HepG2 (cell line): Measurements from ENCODE around the gene EPC1. TPM values are rescaled to one million over a fixed set of nuclear protein-coding genes. Genes with fewer than 3 reads are reported as not detected.

ENCODE experiments used
- ATAC-seq: fragments of 200-7000 bp; cut with Tn5 transposase; 3 replicates; pipeline ENCODE4 v1.9.1; 2020; ENCODE audit warnings: mild to moderate bottlenecking, moderate library complexity
- BruUV-seq: library from RNA; stranded (reverse); fragments of 400-500 nt; replicated peaks from 2 replicates; lab custom pipeline; 2021; lab: Mats Ljungman, UMichigan
- CTCF ChIA-PET: fragments of 300-600 bp; formaldehyde crosslinking; extraction: SDS; loops from one replicate; lab custom pipeline; 2021; ENCODE audit warnings: low total read pairs, inconsistent platforms, low intra/inter-chr PET ratio; lab: Yijun Ruan, JAX
- POLR2A ChIA-PET: fragments of 350-600 bp; sonication (Branson Sonifier 250); formaldehyde crosslinking; loops from one replicate; lab custom pipeline; 2020; ENCODE audit warnings: antibody characterized with exemption, inconsistent platforms; lab: Yijun Ruan, JAX
- DNase-seq: peaks from one replicate; pipeline ENCODE4 v3.0.0-alpha.2; 2015; ENCODE audit warnings: low spot score
- FAIRE-seq: peaks from 3 replicates; lab custom pipeline; 2011; peaks lifted over from hg19 to GRCh38; lab: Jason Lieb, UNC
- H2AFZ ChIP-seq: one replicate; pipeline ENCODE4 v1.6.1; 2011; ENCODE audit warnings: low read length, inconsistent platforms
- H3K27ac ChIP-seq: fragments of 300-600 bp; 3 replicates; pipeline ENCODE4 v1.8.0; 2011; ENCODE audit warnings: mixed run types, mild to moderate bottlenecking, mixed read lengths, low read length, inconsistent platforms; ENCODE audit not compliant: insufficient read depth; ENCODE audit errors: extremely low read length
- H3K27me3 ChIP-seq, 2 experiments: fragments of 200-600 bp in 1 of 2; 2 replicates in 1 of 2; 3 replicates in 1 of 2; pipeline versions ENCODE4 v1.6.0 to v1.8.0; 2011; ENCODE audit warnings: low read length in 2 of 2, mild to moderate bottlenecking in 2 of 2, moderate library complexity in 2 of 2, inconsistent platforms in 1 of 2; ENCODE audit not compliant: insufficient read depth in 2 of 2, control insufficient read depth in 1 of 2
- H3K36me3 ChIP-seq, 2 experiments: fragments of 200-600 bp in 1 of 2; replicated peaks in 1 of 2; 2 replicates in 1 of 2; 3 replicates in 1 of 2; pipeline versions ENCODE4 v1.5.1 to v1.8.0; 2011; ENCODE audit warnings: low read length in 2 of 2, inconsistent platforms in 1 of 2; ENCODE audit not compliant: insufficient read depth in 2 of 2, control insufficient read depth in 1 of 2
- H3K4me1 ChIP-seq: 2 replicates; pipeline ENCODE4 v1.5.1; 2012; ENCODE audit warnings: low read length, inconsistent platforms; ENCODE audit not compliant: insufficient read depth
- H3K4me2 ChIP-seq: 2 replicates; pipeline ENCODE4 v1.6.0; 2011; ENCODE audit warnings: low read depth, low read length, inconsistent platforms
- H3K4me3 ChIP-seq, 3 experiments: fragments of 200-600 bp in 1 of 3; sonication (generic), shearing (Covaris generic) in 1 of 3; replicated peaks in 1 of 3; 2 replicates each; pipeline ENCODE4 v1.5.1; 2011 to 2016; ENCODE audit warnings: low read length in 3 of 3, inconsistent platforms in 2 of 3, low read depth in 2 of 3, mild to moderate bottlenecking in 2 of 3, control low read depth in 1 of 3, mixed read lengths in 1 of 3; ENCODE audit not compliant: insufficient read depth in 1 of 3
- H3K79me2 ChIP-seq: one replicate; pipeline ENCODE4 v1.6.1; 2011; ENCODE audit warnings: low read length, inconsistent platforms; ENCODE audit not compliant: insufficient read depth
- H3K9ac ChIP-seq: 2 replicates; pipeline ENCODE4 v1.6.0; 2011; ENCODE audit warnings: mild to moderate bottlenecking, low read depth, low read length, inconsistent platforms; ENCODE audit not compliant: insufficient read depth
- H3K9me3 ChIP-seq: 2 replicates; pipeline ENCODE4 v1.5.1; 2012; ENCODE audit warnings: mild to moderate bottlenecking, low read length
- H4K20me1 ChIP-seq: 2 replicates; pipeline ENCODE4 v1.6.0; 2011; ENCODE audit warnings: inconsistent platforms, mild to moderate bottlenecking, low read length, moderate library complexity; ENCODE audit not compliant: insufficient read depth
- CEBPG ChIP-seq: IDR thresholded peaks from 2 replicates; pipeline ENCODE4 v1.6.1; 2016
- FOXP1 ChIP-seq, 2 experiments: fragments of 450-650 bp in 1 of 2; IDR thresholded peaks; 2 replicates each; pipeline ENCODE4 v1.6.1; 2017 to 2018; ENCODE audit warnings: antibody characterized with exemption in 1 of 2
- GATAD2A ChIP-seq: IDR thresholded peaks from 2 replicates; pipeline ENCODE4 v1.6.1; 2016
- HDAC1 ChIP-seq: sonication (generic); formaldehyde crosslinking; IDR thresholded peaks from 2 replicates; pipeline ENCODE4 v1.5.1; 2020; ENCODE audit warnings: mild to moderate bottlenecking, missing genetic modification reagents
- HNF4A ChIP-seq: sonication (generic); formaldehyde crosslinking; IDR thresholded peaks from 2 replicates; pipeline ENCODE4 v1.4.0; 2020; ENCODE audit warnings: missing genetic modification reagents
- HNRNPLL ChIP-seq: fragments of 200-400 bp; formaldehyde crosslinking; IDR thresholded peaks from 2 replicates; pipeline ENCODE4 v1.6.1; 2017; ENCODE audit warnings: mild to moderate bottlenecking, low read depth, low read length; ENCODE audit not compliant: poor library complexity, severe bottlenecking
- KLF11 ChIP-seq: IDR thresholded peaks from 2 replicates; pipeline ENCODE4 v1.6.1; 2016; ENCODE audit warnings: missing compliant biosample characterization
- MEIS1 ChIP-seq: sonication (generic); formaldehyde crosslinking; IDR thresholded peaks from 2 replicates; pipeline ENCODE4 v1.9.0; 2021; ENCODE audit warnings: mild to moderate bottlenecking, missing genetic modification reagents, moderate library complexity, borderline replicate concordance
- MIER2 ChIP-seq: IDR thresholded peaks from 2 replicates; pipeline ENCODE4 v1.6.1; 2016; ENCODE audit warnings: missing biosample characterization, missing genetic modification reagents
- NR2F1 ChIP-seq, 2 experiments: fragments of 450-650 bp in 1 of 2; formaldehyde crosslinking in 1 of 2; IDR thresholded peaks; 2 replicates each; pipeline versions ENCODE4 v1.5.0 to v1.6.1; 2016 to 2020; ENCODE audit warnings: mild to moderate bottlenecking in 1 of 2, missing compliant biosample characterization in 1 of 2, missing genetic modification reagents in 1 of 2, moderate library complexity in 1 of 2
- RAD21 ChIP-seq: fragments of 450-650 bp; formaldehyde crosslinking; IDR thresholded peaks from 2 replicates; pipeline ENCODE4 v1.5.0; 2020; ENCODE audit warnings: mild to moderate bottlenecking
- RORA ChIP-seq: sonication (generic); formaldehyde crosslinking; IDR thresholded peaks from 2 replicates; pipeline ENCODE4 v1.5.0; 2020; ENCODE audit warnings: mild to moderate bottlenecking, missing genetic modification reagents, moderate library complexity
- SALL1 ChIP-seq: sonication (generic); formaldehyde crosslinking; IDR thresholded peaks from 2 replicates; pipeline ENCODE4 v1.8.0; 2022; ENCODE audit warnings: mild to moderate bottlenecking, missing genetic modification reagents
- SAP130 ChIP-seq: IDR thresholded peaks from 2 replicates; pipeline ENCODE4 v1.6.1; 2016; ENCODE audit warnings: low read depth
- SOX6 ChIP-seq, 2 experiments: fragments of 450-650 bp in 1 of 2; sonication (generic) in 1 of 2; formaldehyde crosslinking in 1 of 2; IDR thresholded peaks; 2 replicates each; pipeline versions ENCODE4 v1.4.0 to v1.6.1; 2017 to 2020; ENCODE audit warnings: antibody characterized with exemption in 1 of 2, mild to moderate bottlenecking in 1 of 2, missing genetic modification reagents in 1 of 2
- ZFX ChIP-seq: sonication (generic); formaldehyde crosslinking; IDR thresholded peaks from 2 replicates; pipeline ENCODE4 v1.4.0; 2020; ENCODE audit warnings: mild to moderate bottlenecking, low read depth, missing genetic modification reagents, moderate library complexity
- ZNF292 ChIP-seq: sonication (generic); formaldehyde crosslinking; IDR thresholded peaks from 2 replicates; pipeline ENCODE4 v1.8.1; 2022; ENCODE audit warnings: mild to moderate bottlenecking, low read depth, missing genetic modification reagents, borderline replicate concordance
- ZNF644 ChIP-seq: IDR thresholded peaks from 2 replicates; pipeline ENCODE4 v1.6.1; 2016; ENCODE audit warnings: low read depth
- WGBS: methylation state at CpG from one replicate; pipeline ENCODE4 v1.1.6; 2017; ENCODE audit warnings: low lambda C conversion rate; 5-methylcytosine and 5-hydroxymethylcytosine counted together
- in situ Hi-C: cut with HindIII; loops from 2 replicates; pipeline ENCODE4 v1.10.0; 2017; ENCODE audit warnings: low pct_unique_long_range_greater_than_20kb; ENCODE audit not compliant: extremely low pct_ligation_motif_present
- intact Hi-C: fragments of 100-400 bp; cut with micrococcal nuclease; formaldehyde crosslinking; loops from one replicate; pipeline ENCODE4 v1.10.0; 2022; ENCODE audit not compliant: unreplicated experiment
- polyA plus RNA-seq, 8 experiments: library from polyadenylated mRNA; depleted of rRNA in 3 of 8; stranded (reverse) in 7 of 8; unstranded in 1 of 8; fragments of >200 nt; fragmentation: Illumina TruSeq in 4 of 8; extraction: Trizol in 4 of 8; gene quantifications; 2 replicates each; pipeline versions ENCODE4 v1.2.1 to v1.2.3, GENCODE V29; 2011 to 2016; ENCODE audit warnings: low read depth in 4 of 8, missing spikeins in 1 of 8, mixed read lengths in 1 of 8; ENCODE audit not compliant: insufficient read depth in 1 of 8
- total RNA-seq, 5 experiments: library from RNA; depleted of rRNA; stranded (reverse); fragments of >200 nt; fragmentation: Illumina TruSeq; extraction: Trizol; gene quantifications; 2 replicates each; pipeline ENCODE4 v1.2.3, GENCODE V29; 2016; ENCODE audit warnings: low read depth in 1 of 5
- TF ChIP-seq, protein P1 (sequence below): sonication (generic); formaldehyde crosslinking; IDR thresholded peaks from 2 replicates; pipeline ENCODE4 v1.5.0; 2020; ENCODE audit warnings: missing genetic modification reagents
- TF ChIP-seq, protein P2 (sequence below): sonication (generic); formaldehyde crosslinking; IDR thresholded peaks from 2 replicates; pipeline ENCODE4 v1.4.0; 2020; ENCODE audit warnings: mild to moderate bottlenecking, missing genetic modification reagents
- TF ChIP-seq, protein P3 (sequence below): sonication (generic); formaldehyde crosslinking; IDR thresholded peaks from 2 replicates; pipeline ENCODE4 v1.8.1; 2023; ENCODE audit warnings: mild to moderate bottlenecking, missing genetic modification reagents

The EPC1 gene
- total and polyA plus RNA-seq, 2 of the 13 experiments (the other 11 are each of a cell fraction or from before 2014, with no cell fraction given) = 28.7 to 44.2 TPM

DNA sequence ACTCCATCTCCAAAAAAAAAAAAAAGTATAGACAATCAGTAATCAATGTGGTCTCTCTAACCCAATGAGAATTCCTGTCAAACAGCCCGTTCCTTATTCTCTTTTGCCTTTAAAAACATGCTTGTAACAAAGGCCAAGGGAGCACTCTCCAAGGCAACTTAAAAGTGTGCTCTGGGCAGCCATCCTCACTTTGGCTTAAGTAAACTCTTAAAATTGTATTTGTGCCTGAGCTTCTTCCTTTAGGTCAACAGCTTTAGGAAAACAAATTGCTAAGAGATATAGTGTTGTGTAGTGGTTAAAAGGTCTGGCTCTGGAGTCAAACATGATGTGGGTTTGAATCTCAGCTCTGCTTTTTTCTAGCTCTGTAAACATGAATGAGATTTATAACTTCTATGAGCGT lies 13.9 kb upstream of the EPC1 start (continued):
- TF ChIP-seq, protein P1, sequence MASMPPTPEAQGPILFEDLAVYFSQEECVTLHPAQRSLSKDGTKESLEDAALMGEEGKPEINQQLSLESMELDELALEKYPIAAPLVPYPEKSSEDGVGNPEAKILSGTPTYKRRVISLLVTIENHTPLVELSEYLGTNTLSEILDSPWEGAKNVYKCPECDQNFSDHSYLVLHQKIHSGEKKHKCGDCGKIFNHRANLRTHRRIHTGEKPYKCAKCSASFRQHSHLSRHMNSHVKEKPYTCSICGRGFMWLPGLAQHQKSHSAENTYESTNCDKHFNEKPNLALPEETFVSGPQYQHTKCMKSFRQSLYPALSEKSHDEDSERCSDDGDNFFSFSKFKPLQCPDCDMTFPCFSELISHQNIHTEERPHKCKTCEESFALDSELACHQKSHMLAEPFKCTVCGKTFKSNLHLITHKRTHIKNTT (CRISPR knock-in tag) = no peak
- TF ChIP-seq, protein P2, sequence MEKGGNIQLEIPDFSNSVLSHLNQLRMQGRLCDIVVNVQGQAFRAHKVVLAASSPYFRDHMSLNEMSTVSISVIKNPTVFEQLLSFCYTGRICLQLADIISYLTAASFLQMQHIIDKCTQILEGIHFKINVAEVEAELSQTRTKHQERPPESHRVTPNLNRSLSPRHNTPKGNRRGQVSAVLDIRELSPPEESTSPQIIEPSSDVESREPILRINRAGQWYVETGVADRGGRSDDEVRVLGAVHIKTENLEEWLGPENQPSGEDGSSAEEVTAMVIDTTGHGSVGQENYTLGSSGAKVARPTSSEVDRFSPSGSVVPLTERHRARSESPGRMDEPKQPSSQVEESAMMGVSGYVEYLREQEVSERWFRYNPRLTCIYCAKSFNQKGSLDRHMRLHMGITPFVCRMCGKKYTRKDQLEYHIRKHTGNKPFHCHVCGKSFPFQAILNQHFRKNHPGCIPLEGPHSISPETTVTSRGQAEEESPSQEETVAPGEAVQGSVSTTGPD (CRISPR knock-in tag) = no peak
- TF ChIP-seq CEBPG (CRISPR knock-in tag) = no peak
- no peak for TF ChIP-seq RORA (CRISPR knock-in tag)
- TF ChIP-seq RAD21 (CRISPR knock-in tag) = no peak
- no peak for TF ChIP-seq MEIS1 (CRISPR knock-in tag)
- no peak for TF ChIP-seq MIER2
- TF ChIP-seq, all 625 proteins: peak for 0

DNA sequence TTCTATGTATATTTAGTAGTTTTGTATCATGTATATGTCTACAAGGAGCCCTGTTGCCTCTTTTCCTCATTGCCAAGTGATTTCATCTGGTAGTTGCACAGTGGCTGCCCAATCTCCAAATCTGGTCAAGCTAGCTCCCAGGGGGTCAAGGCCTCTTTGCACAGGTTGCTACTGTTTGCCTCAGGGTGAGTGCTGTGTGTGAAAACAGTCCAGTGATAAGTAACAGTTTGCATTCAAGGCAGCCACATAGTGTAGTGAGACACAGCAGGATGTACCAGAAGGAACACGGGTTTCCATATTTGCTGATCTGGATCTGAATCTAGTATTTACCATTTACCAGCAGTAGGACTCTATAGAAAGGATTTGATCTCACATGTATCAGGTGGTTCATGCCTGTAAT lies 13.3 kb upstream of the EPC1 start:
- BruUV-seq = no TSS peak
- FAIRE-seq (peak; percentile 51), ATAC-seq (peak; percentile 96), DNase-seq (peak; percentile 66)
- Histone ChIP-seq H3K36me3 (no peaks in the 10 kb centered on the region), H3K4me2 (no peak overlapping the region), H3K9ac (no peak overlapping the region), H3K9me3 (no peaks in the 10 kb centered on the region), H3K4me1 (peaks cover 45% of the 10 kb centered on the region), H3K79me2 (peaks cover 67% of the 10 kb centered on the region), H2AFZ (no peak overlapping the region), H3K27ac (peak overlapping the region; percentile 35), H4K20me1 (peaks cover 3% of the 10 kb centered on the region; the same call in 1 of the 2 replicates), H3K4me3 (no peak overlapping the region), H3K27me3 (no peaks in the 10 kb centered on the region)
- CTCF ChIA-PET = no interaction called here
- 31% methylated on average over 1 of the region's 1 CpG for WGBS
- intact Hi-C loops (no loop called here), in situ Hi-C loops (no loop called here)
- POLR2A ChIA-PET = interaction anchor here (1.3 to 2.7 kb wide), 3 partner anchors 12 to 23 kb away, joined by 3 to 10 read pairs (median 6); no protein-coding TSS in a partner anchor
- TF ChIP-seq NR2F1 (CRISPR knock-in tag; IDR thresholded peaks at IDR 0.05) (peak; percentile 51 to 63; a peak in 1 of 4 replicates), FOXP1 (IDR thresholded peaks at IDR 0.05) (no peak), FOXP1 (CRISPR knock-in tag; IDR thresholded peaks at IDR 0.05) (peak; percentile 41; the same call in 1 of the 2 replicates), HDAC1 (CRISPR knock-in tag) (0 out of 2 replicates have a peak, but pooled peaks have one; percentile 18), ZNF644 (CRISPR knock-in tag) (0 out of 2 replicates have a peak, but pooled peaks have one; percentile 43), ZFX (CRISPR knock-in tag) (peak; percentile 34; the same call in 1 of the 2 replicates), GATAD2A (CRISPR knock-in tag) (peak; percentile 66), ZNF292 (CRISPR knock-in tag) (peak; percentile 78; the same call in 1 of the 2 replicates), KLF11 (no peak), HNRNPLL (no peak), HNF4A (CRISPR knock-in tag) (peak; percentile 26; the same call in 1 of the 2 replicates), SOX6 (IDR thresholded peaks at IDR 0.05) (no peak), SOX6 (CRISPR knock-in tag; IDR thresholded peaks at IDR 0.05) (peak; percentile 28; the same call in 1 of the 2 replicates), SAP130 (CRISPR knock-in tag) (0 out of 2 replicates have a peak, but pooled peaks have one; percentile 32), SALL1 (CRISPR knock-in tag) (peak; percentile 70)
- TF ChIP-seq, protein P3, sequence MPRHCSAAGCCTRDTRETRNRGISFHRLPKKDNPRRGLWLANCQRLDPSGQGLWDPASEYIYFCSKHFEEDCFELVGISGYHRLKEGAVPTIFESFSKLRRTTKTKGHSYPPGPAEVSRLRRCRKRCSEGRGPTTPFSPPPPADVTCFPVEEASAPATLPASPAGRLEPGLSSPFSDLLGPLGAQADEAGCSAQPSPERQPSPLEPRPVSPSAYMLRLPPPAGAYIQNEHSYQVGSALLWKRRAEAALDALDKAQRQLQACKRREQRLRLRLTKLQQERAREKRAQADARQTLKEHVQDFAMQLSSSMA (CRISPR knock-in tag) = no peak
